HepG2 (cell line): ENCODE results near the gene NPBWR2. TPM values are rescaled to one million over a fixed set of nuclear protein-coding genes. Genes with fewer than 3 reads are reported as not detected.

Experiments used
- ATAC-seq: fragments of 200-7000 bp; cut with Tn5 transposase; 3 replicates; pipeline ENCODE4 v1.9.1; 2020; ENCODE audit warnings: mild to moderate bottlenecking, moderate library complexity
- BruUV-seq: library from RNA; stranded (reverse); fragments of 400-500 nt; replicated peaks from 2 replicates; lab custom pipeline; 2021; lab: Mats Ljungman, UMichigan
- CTCF ChIA-PET: fragments of 300-600 bp; formaldehyde crosslinking; extraction: SDS; loops from one replicate; lab custom pipeline; 2021; ENCODE audit warnings: low total read pairs, inconsistent platforms, low intra/inter-chr PET ratio; lab: Yijun Ruan, JAX
- POLR2A ChIA-PET: fragments of 350-600 bp; sonication (Branson Sonifier 250); formaldehyde crosslinking; loops from one replicate; lab custom pipeline; 2020; ENCODE audit warnings: antibody characterized with exemption, inconsistent platforms; lab: Yijun Ruan, JAX
- DNase-seq: peaks from one replicate; pipeline ENCODE4 v3.0.0-alpha.2; 2015; ENCODE audit warnings: low spot score
- FAIRE-seq: peaks from 3 replicates; lab custom pipeline; 2011; peaks lifted over from hg19 to GRCh38; lab: Jason Lieb, UNC
- H2AFZ ChIP-seq: one replicate; pipeline ENCODE4 v1.6.1; 2011; ENCODE audit warnings: low read length, inconsistent platforms
- H3K27ac ChIP-seq: fragments of 300-600 bp; 3 replicates; pipeline ENCODE4 v1.8.0; 2011; ENCODE audit warnings: mixed run types, mild to moderate bottlenecking, mixed read lengths, low read length, inconsistent platforms; ENCODE audit not compliant: insufficient read depth; ENCODE audit errors: extremely low read length
- H3K27me3 ChIP-seq, 2 experiments: fragments of 200-600 bp in 1 of 2; 2 replicates in 1 of 2; 3 replicates in 1 of 2; pipeline versions ENCODE4 v1.6.0 to v1.8.0; 2011; ENCODE audit warnings: low read length in 2 of 2, mild to moderate bottlenecking in 2 of 2, moderate library complexity in 2 of 2, inconsistent platforms in 1 of 2; ENCODE audit not compliant: insufficient read depth in 2 of 2, control insufficient read depth in 1 of 2
- H3K36me3 ChIP-seq, 2 experiments: fragments of 200-600 bp in 1 of 2; replicated peaks in 1 of 2; 2 replicates in 1 of 2; 3 replicates in 1 of 2; pipeline versions ENCODE4 v1.5.1 to v1.8.0; 2011; ENCODE audit warnings: low read length in 2 of 2, inconsistent platforms in 1 of 2; ENCODE audit not compliant: insufficient read depth in 2 of 2, control insufficient read depth in 1 of 2
- H3K4me1 ChIP-seq: 2 replicates; pipeline ENCODE4 v1.5.1; 2012; ENCODE audit warnings: low read length, inconsistent platforms; ENCODE audit not compliant: insufficient read depth
- H3K4me2 ChIP-seq: 2 replicates; pipeline ENCODE4 v1.6.0; 2011; ENCODE audit warnings: low read depth, low read length, inconsistent platforms
- H3K4me3 ChIP-seq, 3 experiments: fragments of 200-600 bp in 1 of 3; sonication (generic), shearing (Covaris generic) in 1 of 3; replicated peaks in 1 of 3; 2 replicates each; pipeline ENCODE4 v1.5.1; 2011 to 2016; ENCODE audit warnings: low read length in 3 of 3, inconsistent platforms in 2 of 3, low read depth in 2 of 3, mild to moderate bottlenecking in 2 of 3, control low read depth in 1 of 3, mixed read lengths in 1 of 3; ENCODE audit not compliant: insufficient read depth in 1 of 3
- H3K79me2 ChIP-seq: one replicate; pipeline ENCODE4 v1.6.1; 2011; ENCODE audit warnings: low read length, inconsistent platforms; ENCODE audit not compliant: insufficient read depth
- H3K9ac ChIP-seq: 2 replicates; pipeline ENCODE4 v1.6.0; 2011; ENCODE audit warnings: mild to moderate bottlenecking, low read depth, low read length, inconsistent platforms; ENCODE audit not compliant: insufficient read depth
- H3K9me3 ChIP-seq: 2 replicates; pipeline ENCODE4 v1.5.1; 2012; ENCODE audit warnings: mild to moderate bottlenecking, low read length
- H4K20me1 ChIP-seq: 2 replicates; pipeline ENCODE4 v1.6.0; 2011; ENCODE audit warnings: inconsistent platforms, mild to moderate bottlenecking, low read length, moderate library complexity; ENCODE audit not compliant: insufficient read depth
- ETV5 ChIP-seq: IDR thresholded peaks from 2 replicates; pipeline ENCODE4 v1.6.1; 2018; ENCODE audit warnings: missing biosample characterization, missing genetic modification reagents, inconsistent platforms, borderline replicate concordance
- HOMEZ ChIP-seq: IDR thresholded peaks from 2 replicates; pipeline ENCODE4 v1.6.1; 2016; ENCODE audit warnings: low read depth
- SYNCRIP ChIP-seq: fragments of 200-400 bp; formaldehyde crosslinking; IDR thresholded peaks from 2 replicates; pipeline ENCODE4 v1.6.1; 2018; ENCODE audit warnings: mild to moderate bottlenecking, low read depth, low read length; ENCODE audit not compliant: insufficient read depth
- TEAD3 ChIP-seq: optimal IDR thresholded peaks from 2 replicates; pipeline ENCODE3; 2016; ENCODE audit warnings: borderline replicate concordance
- WIZ ChIP-seq: sonication (generic); formaldehyde crosslinking; IDR thresholded peaks from 2 replicates; pipeline ENCODE4 v1.5.1; 2020; ENCODE audit warnings: mild to moderate bottlenecking, missing genetic modification reagents
- ZFP41 ChIP-seq: sonication (generic); formaldehyde crosslinking; IDR thresholded peaks from 2 replicates; pipeline ENCODE4 v1.4.0; 2020; ENCODE audit warnings: mild to moderate bottlenecking, missing genetic modification reagents, borderline replicate concordance
- ZNF263 ChIP-seq: sonication (generic); formaldehyde crosslinking; IDR thresholded peaks from 2 replicates; pipeline ENCODE4 v1.4.0; 2020; ENCODE audit warnings: missing genetic modification reagents
- ZNF432 ChIP-seq: sonication (generic); formaldehyde crosslinking; IDR thresholded peaks from 2 replicates; pipeline ENCODE4 v1.5.0; 2020; ENCODE audit warnings: missing genetic modification reagents, mild to moderate bottlenecking, borderline replicate concordance
- ZSCAN31 ChIP-seq: sonication (generic); formaldehyde crosslinking; IDR thresholded peaks from 2 replicates; pipeline ENCODE4 v1.5.0; 2020; ENCODE audit warnings: low read depth, mild to moderate bottlenecking, missing genetic modification reagents
- WGBS: methylation state at CpG from one replicate; pipeline ENCODE4 v1.1.6; 2017; ENCODE audit warnings: low lambda C conversion rate; 5-methylcytosine and 5-hydroxymethylcytosine counted together
- in situ Hi-C: cut with HindIII; loops from 2 replicates; pipeline ENCODE4 v1.10.0; 2017; ENCODE audit warnings: low pct_unique_long_range_greater_than_20kb; ENCODE audit not compliant: extremely low pct_ligation_motif_present
- intact Hi-C: fragments of 100-400 bp; cut with micrococcal nuclease; formaldehyde crosslinking; loops from one replicate; pipeline ENCODE4 v1.10.0; 2022; ENCODE audit not compliant: unreplicated experiment
- polyA plus RNA-seq, 8 experiments: library from polyadenylated mRNA; depleted of rRNA in 3 of 8; stranded (reverse) in 7 of 8; unstranded in 1 of 8; fragments of >200 nt; fragmentation: Illumina TruSeq in 4 of 8; extraction: Trizol in 4 of 8; gene quantifications; 2 replicates each; pipeline versions ENCODE4 v1.2.1 to v1.2.3, GENCODE V29; 2011 to 2016; ENCODE audit warnings: low read depth in 4 of 8, missing spikeins in 1 of 8, mixed read lengths in 1 of 8; ENCODE audit not compliant: insufficient read depth in 1 of 8
- total RNA-seq, 5 experiments: library from RNA; depleted of rRNA; stranded (reverse); fragments of >200 nt; fragmentation: Illumina TruSeq; extraction: Trizol; gene quantifications; 2 replicates each; pipeline ENCODE4 v1.2.3, GENCODE V29; 2016; ENCODE audit warnings: low read depth in 1 of 5

Gene NPBWR2
- total and polyA plus RNA-seq, 2 of the 13 experiments (the other 11 are each of a cell fraction or from before 2014, with no cell fraction given) = not detected

- TF ChIP-seq ZNF432 (CRISPR knock-in tag) (no peak), ZNF263 (CRISPR knock-in tag) (peak; percentile 52; the same call in 1 of the 2 replicates)
- Histone ChIP-seq H3K27me3 (peaks cover 45 to 89% of the 10 kb centered on the region in 2 experiments), H3K9ac (no peak overlapping the region), H3K4me2 (no peak overlapping the region), H3K79me2 (no peaks in the 10 kb centered on the region), H4K20me1 (peaks cover 3% of the 10 kb centered on the region; the same call in 1 of the 2 replicates), H3K36me3 (no peaks in the 10 kb centered on the region), H3K4me3 (no peak overlapping the region), H3K27ac (no peak overlapping the region), H2AFZ (no peak overlapping the region), H3K4me1 (no peaks in the 10 kb centered on the region), H3K9me3 (no peaks in the 10 kb centered on the region)
- ATAC-seq (no peak), FAIRE-seq (no peak), DNase-seq (no peak)
- BruUV-seq = no TSS peak
- 41% methylated on average over 23 of the region's 25 CpGs for WGBS
- intact Hi-C loops = no loop called here
- ChIA-PET CTCF (no interaction called here), POLR2A (no interaction called here)
- in situ Hi-C loops = no loop called here
These were observed 2.5 kb downstream of the NPBWR2 start for GRCh38 chr20:64104667-64105451.

- WGBS = 24% methylated on average over 19 of the region's 20 CpGs
- FAIRE-seq (no peak), DNase-seq (no peak), ATAC-seq (no peak)
- H3K9me3 ChIP-seq = no peaks in the 10 kb centered on the region
- in situ Hi-C loops = no loop called here
- H4K20me1 ChIP-seq = peaks cover 3% of the 10 kb centered on the region; the same call in 1 of the 2 replicates
- H3K27ac ChIP-seq = no peak overlapping the region
- no TSS peak for BruUV-seq
- H3K4me2 ChIP-seq = no peak overlapping the region
- intact Hi-C loops = loop anchor here (2.0 kb wide), 1 partner anchor 17 kb away; no protein-coding TSS in a partner anchor
- H3K27me3 ChIP-seq = peaks cover 53 to 89% of the 10 kb centered on the region in 2 experiments
- no peaks in the 10 kb centered on the region for H3K36me3 ChIP-seq
- ChIA-PET POLR2A (no interaction called here), CTCF (no interaction called here)
- H3K9ac ChIP-seq = no peak overlapping the region
- no peaks in the 10 kb centered on the region for H3K79me2 ChIP-seq
- H2AFZ ChIP-seq = no peak overlapping the region
- H3K4me3 ChIP-seq = no peak overlapping the region
- no peaks in the 10 kb centered on the region for H3K4me1 ChIP-seq
- no peak for TF ChIP-seq WIZ
- TF ChIP-seq SYNCRIP = no peak
- TF ChIP-seq HOMEZ (CRISPR knock-in tag) = no peak
- no peak for TF ChIP-seq ZSCAN31
- no peak for TF ChIP-seq ETV5 (CRISPR knock-in tag)
- no peak for TF ChIP-seq ZFP41 (CRISPR knock-in tag)
- no peak for TF ChIP-seq TEAD3
These were observed 3.3 kb downstream of the NPBWR2 start for GRCh38 chr20:64103871-64104666.
